HepG2 (cell line): ENCODE measurements around the gene EXOC3L4. TPM values are rescaled to one million over a fixed set of nuclear protein-coding genes. Genes with fewer than 3 reads are reported as not detected.

Experiments used
- GATAD2A ChIP-seq: IDR thresholded peaks from 2 replicates; pipeline ENCODE4 v1.6.1; 2016
- GFI1 ChIP-seq: sonication (generic); formaldehyde crosslinking; IDR thresholded peaks from 2 replicates; pipeline ENCODE4 v1.5.0; 2020; ENCODE audit warnings: missing genetic modification reagents, mild to moderate bottlenecking, borderline replicate concordance
- HNF4A ChIP-seq: sonication (generic); formaldehyde crosslinking; IDR thresholded peaks from 2 replicates; pipeline ENCODE4 v1.4.0; 2020; ENCODE audit warnings: missing genetic modification reagents
- KLF15 ChIP-seq: sonication (generic); formaldehyde crosslinking; IDR thresholded peaks from 2 replicates; pipeline ENCODE4 v1.8.1; 2023; ENCODE audit warnings: borderline replicate concordance, mild to moderate bottlenecking, inconsistent platforms, missing genetic modification reagents, mixed read lengths
- MEIS1 ChIP-seq: sonication (generic); formaldehyde crosslinking; IDR thresholded peaks from 2 replicates; pipeline ENCODE4 v1.9.0; 2021; ENCODE audit warnings: mild to moderate bottlenecking, missing genetic modification reagents, moderate library complexity, borderline replicate concordance
- MXI1 ChIP-seq: IDR thresholded peaks from 3 replicates; pipeline ENCODE4 v1.6.1; 2012; ENCODE audit warnings: low read depth, low read length, inconsistent platforms, borderline replicate concordance
- NFE2L1 ChIP-seq: sonication (generic); formaldehyde crosslinking; IDR thresholded peaks from 2 replicates; pipeline ENCODE4 v1.4.0; 2020; ENCODE audit warnings: missing genetic modification reagents, mild to moderate bottlenecking, borderline replicate concordance
- PHF8 ChIP-seq: sonication (generic); formaldehyde crosslinking; IDR thresholded peaks from 2 replicates; pipeline ENCODE4 v1.5.0; 2020; ENCODE audit warnings: missing genetic modification reagents
- ZFX ChIP-seq: sonication (generic); formaldehyde crosslinking; IDR thresholded peaks from 2 replicates; pipeline ENCODE4 v1.4.0; 2020; ENCODE audit warnings: mild to moderate bottlenecking, low read depth, missing genetic modification reagents, moderate library complexity
- ZIK1 ChIP-seq: sonication (generic); formaldehyde crosslinking; IDR thresholded peaks from 2 replicates; pipeline ENCODE4 v1.5.0; 2020; ENCODE audit warnings: mild to moderate bottlenecking, low read depth, missing genetic modification reagents, borderline replicate concordance
- ZNF225 ChIP-seq: sonication (generic); formaldehyde crosslinking; IDR thresholded peaks from 2 replicates; pipeline ENCODE4 v1.4.0; 2020; ENCODE audit warnings: mild to moderate bottlenecking, missing genetic modification reagents
- ZNF432 ChIP-seq: sonication (generic); formaldehyde crosslinking; IDR thresholded peaks from 2 replicates; pipeline ENCODE4 v1.5.0; 2020; ENCODE audit warnings: missing genetic modification reagents, mild to moderate bottlenecking, borderline replicate concordance
- ZNF547 ChIP-seq: sonication (generic); formaldehyde crosslinking; IDR thresholded peaks from 2 replicates; pipeline ENCODE4 v1.5.1; 2020; ENCODE audit warnings: mild to moderate bottlenecking, missing genetic modification reagents
- ZNF549 ChIP-seq: sonication (generic); formaldehyde crosslinking; IDR thresholded peaks from 2 replicates; pipeline ENCODE4 v1.5.0; 2020; ENCODE audit warnings: missing genetic modification reagents
- ZNF629 ChIP-seq: sonication (generic); formaldehyde crosslinking; conservative IDR thresholded peaks from 2 replicates; pipeline ENCODE4 v1.5.0; 2020; ENCODE audit warnings: missing genetic modification reagents
- polyA plus RNA-seq, 8 experiments: library from polyadenylated mRNA; depleted of rRNA in 3 of 8; stranded (reverse) in 7 of 8; unstranded in 1 of 8; fragments of >200 nt; fragmentation: Illumina TruSeq in 4 of 8; extraction: Trizol in 4 of 8; gene quantifications; 2 replicates each; pipeline versions ENCODE4 v1.2.1 to v1.2.3, GENCODE V29; 2011 to 2016; ENCODE audit warnings: low read depth in 4 of 8, missing spikeins in 1 of 8, mixed read lengths in 1 of 8; ENCODE audit not compliant: insufficient read depth in 1 of 8
- total RNA-seq, 5 experiments: library from RNA; depleted of rRNA; stranded (reverse); fragments of >200 nt; fragmentation: Illumina TruSeq; extraction: Trizol; gene quantifications; 2 replicates each; pipeline ENCODE4 v1.2.3, GENCODE V29; 2016; ENCODE audit warnings: low read depth in 1 of 5
- TF ChIP-seq, protein P1 (sequence below): sonication (generic); formaldehyde crosslinking; IDR thresholded peaks from 2 replicates; pipeline ENCODE4 v1.4.0; 2020; ENCODE audit warnings: missing genetic modification reagents
- TF ChIP-seq, protein P2 (sequence below): conservative IDR thresholded peaks from 2 replicates; pipeline ENCODE4 v1.6.1; 2018; ENCODE audit warnings: missing genetic modification reagents
- TF ChIP-seq, protein P3 (sequence below): sonication (generic); formaldehyde crosslinking; IDR thresholded peaks from 2 replicates; pipeline ENCODE4 v1.4.0; 2020; ENCODE audit warnings: low read depth, mild to moderate bottlenecking, missing genetic modification reagents
- TF ChIP-seq, protein P4 (sequence below): sonication (generic); formaldehyde crosslinking; IDR thresholded peaks from 2 replicates; pipeline ENCODE4 v1.5.0; 2020; ENCODE audit warnings: mild to moderate bottlenecking, missing genetic modification reagents
- TF ChIP-seq, protein P5 (sequence below): sonication (generic); formaldehyde crosslinking; IDR thresholded peaks from 2 replicates; pipeline ENCODE4 v1.8.1; 2023; ENCODE audit warnings: mild to moderate bottlenecking, missing genetic modification reagents
- TF ChIP-seq, protein P6 (sequence below): sonication (generic); formaldehyde crosslinking; IDR thresholded peaks from 2 replicates; pipeline ENCODE4 v1.8.1; 2023; ENCODE audit warnings: mild to moderate bottlenecking, missing genetic modification reagents

Gene EXOC3L4
- total and polyA plus RNA-seq, 2 of the 13 experiments (the other 11 are each of a cell fraction or from before 2014, with no cell fraction given) = 11.8 to 27.0 TPM

DNA sequence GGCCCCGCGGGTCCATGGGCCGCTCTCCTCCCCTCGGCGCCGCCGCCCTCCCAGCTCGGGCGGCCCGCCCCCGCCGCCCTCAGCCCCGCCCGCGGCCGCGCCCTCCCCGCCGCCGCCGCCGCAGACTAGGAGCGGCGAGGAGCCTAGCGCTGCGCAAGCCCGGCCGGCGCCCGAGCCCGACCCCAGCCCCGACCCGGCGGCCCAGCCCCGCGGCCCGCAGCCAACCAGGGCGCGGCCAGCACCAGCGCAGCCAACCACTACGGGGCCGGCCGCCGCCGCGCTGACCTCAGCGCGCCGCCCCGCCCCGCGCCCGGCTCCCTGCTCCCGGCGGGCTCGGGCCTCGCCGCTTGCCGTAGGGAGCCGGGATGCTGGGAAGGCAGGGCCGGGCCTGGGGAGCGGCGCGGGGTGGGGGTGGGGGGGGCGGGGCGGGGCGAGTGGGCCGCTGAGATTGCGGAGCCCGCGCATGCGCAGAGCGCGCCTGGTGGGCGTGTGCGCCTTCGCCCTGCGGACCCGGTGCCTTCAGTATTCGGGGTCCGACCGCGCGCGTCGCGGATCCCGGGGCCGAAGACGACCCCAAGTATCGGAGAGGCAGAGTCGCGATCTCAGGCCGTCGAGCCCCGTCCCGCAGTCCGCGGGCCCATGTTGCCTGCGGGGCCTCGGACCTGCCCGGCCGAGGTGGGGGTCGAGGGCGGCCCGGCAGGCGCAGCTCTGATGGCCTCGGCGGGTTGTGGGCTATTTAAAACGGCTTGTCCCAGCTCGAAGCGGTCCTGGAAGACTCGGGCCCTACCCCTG lies 37.0 kb upstream of the EXOC3L4 start, which contains the start of gene CDC42BPB (continued):
- TF ChIP-seq, protein P1, sequence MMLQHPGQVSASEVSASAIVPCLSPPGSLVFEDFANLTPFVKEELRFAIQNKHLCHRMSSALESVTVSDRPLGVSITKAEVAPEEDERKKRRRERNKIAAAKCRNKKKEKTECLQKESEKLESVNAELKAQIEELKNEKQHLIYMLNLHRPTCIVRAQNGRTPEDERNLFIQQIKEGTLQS (CRISPR knock-in tag) = 0 out of 2 replicates have a peak, but pooled peaks have one; percentile 18
- TF ChIP-seq ZNF549 (CRISPR knock-in tag) = no peak
- TF ChIP-seq, protein P2, sequence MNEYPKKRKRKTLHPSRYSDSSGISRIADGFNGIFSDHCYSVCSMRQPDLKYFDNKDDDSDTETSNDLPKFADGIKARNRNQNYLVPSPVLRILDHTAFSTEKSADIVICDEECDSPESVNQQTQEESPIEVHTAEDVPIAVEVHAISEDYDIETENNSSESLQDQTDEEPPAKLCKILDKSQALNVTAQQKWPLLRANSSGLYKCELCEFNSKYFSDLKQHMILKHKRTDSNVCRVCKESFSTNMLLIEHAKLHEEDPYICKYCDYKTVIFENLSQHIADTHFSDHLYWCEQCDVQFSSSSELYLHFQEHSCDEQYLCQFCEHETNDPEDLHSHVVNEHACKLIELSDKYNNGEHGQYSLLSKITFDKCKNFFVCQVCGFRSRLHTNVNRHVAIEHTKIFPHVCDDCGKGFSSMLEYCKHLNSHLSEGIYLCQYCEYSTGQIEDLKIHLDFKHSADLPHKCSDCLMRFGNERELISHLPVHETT = 0 out of 2 replicates have a peak, but pooled peaks have one; percentile 10
- peak; percentile 60; the same call in 1 of the 3 replicates for TF ChIP-seq MXI1
- TF ChIP-seq ZIK1 (CRISPR knock-in tag) = peak; percentile 83; the same call in 1 of the 2 replicates
- TF ChIP-seq, protein P3, sequence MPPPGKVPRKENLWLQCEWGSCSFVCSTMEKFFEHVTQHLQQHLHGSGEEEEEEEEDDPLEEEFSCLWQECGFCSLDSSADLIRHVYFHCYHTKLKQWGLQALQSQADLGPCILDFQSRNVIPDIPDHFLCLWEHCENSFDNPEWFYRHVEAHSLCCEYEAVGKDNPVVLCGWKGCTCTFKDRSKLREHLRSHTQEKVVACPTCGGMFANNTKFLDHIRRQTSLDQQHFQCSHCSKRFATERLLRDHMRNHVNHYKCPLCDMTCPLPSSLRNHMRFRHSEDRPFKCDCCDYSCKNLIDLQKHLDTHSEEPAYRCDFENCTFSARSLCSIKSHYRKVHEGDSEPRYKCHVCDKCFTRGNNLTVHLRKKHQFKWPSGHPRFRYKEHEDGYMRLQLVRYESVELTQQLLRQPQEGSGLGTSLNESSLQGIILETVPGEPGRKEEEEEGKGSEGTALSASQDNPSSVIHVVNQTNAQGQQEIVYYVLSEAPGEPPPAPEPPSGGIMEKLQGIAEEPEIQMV (CRISPR knock-in tag) = 0 out of 2 replicates have a peak, but pooled peaks have one; percentile 70
- peak; percentile 81 for TF ChIP-seq ZFX (CRISPR knock-in tag)
- 0 out of 2 replicates have a peak, but pooled peaks have one; percentile 43 for TF ChIP-seq MEIS1 (CRISPR knock-in tag)
- TF ChIP-seq, protein P4, sequence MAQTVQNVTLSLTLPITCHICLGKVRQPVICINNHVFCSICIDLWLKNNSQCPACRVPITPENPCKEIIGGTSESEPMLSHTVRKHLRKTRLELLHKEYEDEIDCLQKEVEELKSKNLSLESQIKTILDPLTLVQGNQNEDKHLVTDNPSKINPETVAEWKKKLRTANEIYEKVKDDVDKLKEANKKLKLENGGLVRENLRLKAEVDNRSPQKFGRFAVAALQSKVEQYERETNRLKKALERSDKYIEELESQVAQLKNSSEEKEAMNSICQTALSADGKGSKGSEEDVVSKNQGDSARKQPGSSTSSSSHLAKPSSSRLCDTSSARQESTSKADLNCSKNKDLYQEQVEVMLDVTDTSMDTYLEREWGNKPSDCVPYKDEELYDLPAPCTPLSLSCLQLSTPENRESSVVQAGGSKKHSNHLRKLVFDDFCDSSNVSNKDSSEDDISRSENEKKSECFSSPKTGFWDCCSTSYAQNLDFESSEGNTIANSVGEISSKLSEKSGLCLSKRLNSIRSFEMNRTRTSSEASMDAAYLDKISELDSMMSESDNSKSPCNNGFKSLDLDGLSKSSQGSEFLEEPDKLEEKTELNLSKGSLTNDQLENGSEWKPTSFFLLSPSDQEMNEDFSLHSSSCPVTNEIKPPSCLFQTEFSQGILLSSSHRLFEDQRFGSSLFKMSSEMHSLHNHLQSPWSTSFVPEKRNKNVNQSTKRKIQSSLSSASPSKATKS = no peak
- no peak for TF ChIP-seq ZNF629 (CRISPR knock-in tag)
- peak; percentile 99 for TF ChIP-seq GFI1 (CRISPR knock-in tag)
- TF ChIP-seq ZNF225 (CRISPR knock-in tag) = peak; percentile 86; the same call in 1 of the 2 replicates
- no peak for TF ChIP-seq KLF15 (CRISPR knock-in tag)
- 0 out of 2 replicates have a peak, but pooled peaks have one; percentile 46 for TF ChIP-seq NFE2L1
- peak; percentile 82 for TF ChIP-seq PHF8
- TF ChIP-seq, protein P5, sequence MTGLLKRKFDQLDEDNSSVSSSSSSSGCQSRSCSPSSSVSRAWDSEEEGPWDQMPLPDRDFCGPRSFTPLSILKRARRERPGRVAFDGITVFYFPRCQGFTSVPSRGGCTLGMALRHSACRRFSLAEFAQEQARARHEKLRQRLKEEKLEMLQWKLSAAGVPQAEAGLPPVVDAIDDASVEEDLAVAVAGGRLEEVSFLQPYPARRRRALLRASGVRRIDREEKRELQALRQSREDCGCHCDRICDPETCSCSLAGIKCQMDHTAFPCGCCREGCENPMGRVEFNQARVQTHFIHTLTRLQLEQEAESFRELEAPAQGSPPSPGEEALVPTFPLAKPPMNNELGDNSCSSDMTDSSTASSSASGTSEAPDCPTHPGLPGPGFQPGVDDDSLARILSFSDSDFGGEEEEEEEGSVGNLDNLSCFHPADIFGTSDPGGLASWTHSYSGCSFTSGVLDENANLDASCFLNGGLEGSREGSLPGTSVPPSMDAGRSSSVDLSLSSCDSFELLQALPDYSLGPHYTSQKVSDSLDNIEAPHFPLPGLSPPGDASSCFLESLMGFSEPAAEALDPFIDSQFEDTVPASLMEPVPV (CRISPR knock-in tag) = no peak
- TF ChIP-seq ZNF432 (CRISPR knock-in tag) = no peak
- no peak for TF ChIP-seq HNF4A (CRISPR knock-in tag)
- TF ChIP-seq, protein P6, sequence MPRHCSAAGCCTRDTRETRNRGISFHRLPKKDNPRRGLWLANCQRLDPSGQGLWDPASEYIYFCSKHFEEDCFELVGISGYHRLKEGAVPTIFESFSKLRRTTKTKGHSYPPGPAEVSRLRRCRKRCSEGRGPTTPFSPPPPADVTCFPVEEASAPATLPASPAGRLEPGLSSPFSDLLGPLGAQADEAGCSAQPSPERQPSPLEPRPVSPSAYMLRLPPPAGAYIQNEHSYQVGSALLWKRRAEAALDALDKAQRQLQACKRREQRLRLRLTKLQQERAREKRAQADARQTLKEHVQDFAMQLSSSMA (CRISPR knock-in tag) = no peak
- TF ChIP-seq ZNF547 = 0 out of 2 replicates have a peak, but pooled peaks have one; percentile 49
- no peak for TF ChIP-seq GATAD2A
